Right lobe of liver (tissue), 4 donors: ENCODE results near the gene C19orf81.

ENCODE experiments used
- POLR2A ChIP-seq: fragments of 450-650 bp; IDR thresholded peaks from one replicate; pipeline ENCODE4 v1.6.1; 2017; ENCODE audit warnings: antibody characterized with exemption, mild to moderate bottlenecking
- TF ChIP-seq, protein P1 (sequence below), 4 donors: fragments of 200-600 bp in 3 of 4; fragments of 450-650 bp in 1 of 4; IDR thresholded peaks; one replicate each; pipeline versions ENCODE4 v1.5.1 to v1.8.0; 2016 to 2022; ENCODE audit warnings: antibody characterized with exemption in 4 of 4, mild to moderate bottlenecking in 2 of 4
- donor health status: DM: no; HTN: no; CAD: no.
- donor health status: DM: no; HTN: no; CAD: no.
- donor health status: DM: no; HTN: yes; CAD: no.

DNA sequence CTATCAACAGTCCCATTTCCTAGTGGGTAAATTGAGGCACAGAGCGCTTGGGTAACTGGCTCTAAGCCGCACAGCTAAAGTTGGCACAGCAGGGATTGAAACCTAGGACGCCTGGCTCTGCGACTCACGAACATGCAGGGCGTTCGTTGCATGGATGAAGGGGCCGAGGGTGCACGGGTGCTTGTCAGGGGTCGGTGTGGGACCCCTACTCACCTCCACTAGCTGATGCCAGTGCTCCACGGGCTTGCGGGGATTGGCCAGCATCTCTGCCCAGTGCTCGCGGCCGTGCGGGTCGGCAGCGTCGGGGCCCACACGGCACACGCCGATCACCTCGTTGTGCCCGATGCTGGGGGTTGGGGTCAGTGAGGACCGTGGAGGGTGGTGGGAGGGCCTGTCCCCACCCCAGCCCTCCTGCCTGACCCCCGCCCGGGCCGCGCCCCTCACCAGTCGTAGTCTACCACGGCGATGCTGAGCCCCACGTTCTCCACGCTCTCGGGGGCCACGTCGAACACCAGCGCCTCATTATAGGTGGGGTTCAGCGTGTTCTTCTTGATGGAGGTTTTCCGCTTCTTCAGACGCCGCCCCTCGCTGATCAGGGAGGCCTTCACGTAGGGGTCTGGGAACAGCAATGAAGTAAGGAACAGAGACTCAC, 24.2 kb upstream of the C19orf81 start:
- TF ChIP-seq, protein P1, sequence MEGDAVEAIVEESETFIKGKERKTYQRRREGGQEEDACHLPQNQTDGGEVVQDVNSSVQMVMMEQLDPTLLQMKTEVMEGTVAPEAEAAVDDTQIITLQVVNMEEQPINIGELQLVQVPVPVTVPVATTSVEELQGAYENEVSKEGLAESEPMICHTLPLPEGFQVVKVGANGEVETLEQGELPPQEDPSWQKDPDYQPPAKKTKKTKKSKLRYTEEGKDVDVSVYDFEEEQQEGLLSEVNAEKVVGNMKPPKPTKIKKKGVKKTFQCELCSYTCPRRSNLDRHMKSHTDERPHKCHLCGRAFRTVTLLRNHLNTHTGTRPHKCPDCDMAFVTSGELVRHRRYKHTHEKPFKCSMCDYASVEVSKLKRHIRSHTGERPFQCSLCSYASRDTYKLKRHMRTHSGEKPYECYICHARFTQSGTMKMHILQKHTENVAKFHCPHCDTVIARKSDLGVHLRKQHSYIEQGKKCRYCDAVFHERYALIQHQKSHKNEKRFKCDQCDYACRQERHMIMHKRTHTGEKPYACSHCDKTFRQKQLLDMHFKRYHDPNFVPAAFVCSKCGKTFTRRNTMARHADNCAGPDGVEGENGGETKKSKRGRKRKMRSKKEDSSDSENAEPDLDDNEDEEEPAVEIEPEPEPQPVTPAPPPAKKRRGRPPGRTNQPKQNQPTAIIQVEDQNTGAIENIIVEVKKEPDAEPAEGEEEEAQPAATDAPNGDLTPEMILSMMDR (IDR thresholded peaks at IDR 0.05), result no peak
- TF ChIP-seq POLR2A, result no peak
